A549 (cell line): ENCODE data around the gene ARHGEF6.

Experiments
- CTCF ChIP-seq: fragments of >200 bp; sonication (Bioruptor Twin); formaldehyde crosslinking; IDR thresholded peaks from 3 replicates; pipeline ENCODE4 v1.5.1; 2016
- EHMT2 ChIP-seq: fragments of 200-600 bp; sonication (generic); IDR thresholded peaks from 2 replicates; pipeline ENCODE4 v1.6.1; 2016; ENCODE audit warnings: antibody characterized with exemption, low read depth, mild to moderate bottlenecking, moderate library complexity
- ESRRA ChIP-seq: fragments of 150-350 bp; IDR thresholded peaks from 2 replicates; pipeline ENCODE4 v1.6.1; 2014; ENCODE audit warnings: mild to moderate bottlenecking, low read length, borderline replicate concordance
- HDAC2 ChIP-seq: fragments of 200-600 bp; sonication (generic); IDR thresholded peaks from 2 replicates; pipeline ENCODE4 v1.6.1; 2016
- HOXA7 ChIP-seq: fragments of 250-450 bp; sonication (Bioruptor Pico); IDR thresholded peaks from 2 replicates; pipeline ENCODE4 v1.5.0; 2020; ENCODE audit warnings: mild to moderate bottlenecking, moderate library complexity
- KDM1A ChIP-seq: fragments of 200-600 bp; sonication (generic); IDR thresholded peaks from 2 replicates; pipeline ENCODE4 v1.6.1; 2016; ENCODE audit warnings: low read depth, mild to moderate bottlenecking
- MAFK ChIP-seq: fragments of 450-650 bp; IDR thresholded peaks from 2 replicates; pipeline ENCODE4 v1.6.1; 2014; ENCODE audit not compliant: partially characterized antibody
- MAX ChIP-seq: IDR thresholded peaks from 2 replicates; pipeline ENCODE4 v1.6.1; 2012
- MAZ ChIP-seq: fragments of 150-350 bp; IDR thresholded peaks from 2 replicates; pipeline ENCODE4 v1.6.1; 2014; ENCODE audit warnings: antibody characterized with exemption, low read depth, low read length, borderline replicate concordance
- POLR2A ChIP-seq: IDR thresholded peaks from 2 replicates; pipeline ENCODE4 v1.6.1; 2012; ENCODE audit warnings: mild to moderate bottlenecking, low read length
- RAD21 ChIP-seq, 2 experiments: fragments of >200 bp in 1 of 2; sonication (Bioruptor Twin) in 1 of 2; formaldehyde crosslinking in 1 of 2; IDR thresholded peaks in 1 of 2; conservative IDR thresholded peaks in 1 of 2; 2 replicates in 1 of 2; 3 replicates in 1 of 2; pipeline ENCODE4 v1.6.1; 2012 to 2018; ENCODE audit warnings: inconsistent platforms in 1 of 2
- RCOR1 ChIP-seq: fragments of 150-350 bp; IDR thresholded peaks from 2 replicates; pipeline ENCODE4 v1.6.1; 2014; ENCODE audit warnings: antibody characterized with exemption, low read length, low read depth
- SREBF2 ChIP-seq: fragments of 450-650 bp; IDR thresholded peaks from 2 replicates; pipeline ENCODE4 v1.6.1; 2014; ENCODE audit warnings: mild to moderate bottlenecking, moderate library complexity
- TFCP2L1 ChIP-seq: fragments of 250-450 bp; sonication (Bioruptor Pico); IDR thresholded peaks from 2 replicates; pipeline ENCODE4 v1.5.0; 2021; ENCODE audit warnings: mild to moderate bottlenecking

GRCh38 chrX:136697156-136697555, 83.6 kb downstream of the ARHGEF6 start:
- no peak for TF ChIP-seq MAFK
- TF ChIP-seq POLR2A, result no peak
- no peak for TF ChIP-seq CTCF
- TF ChIP-seq SREBF2, result no peak
- no peak for TF ChIP-seq MAZ
- no peak for TF ChIP-seq RCOR1
- TF ChIP-seq EHMT2, result no peak
- no peak for TF ChIP-seq TFCP2L1 (CRISPR knock-in tag)
- TF ChIP-seq HDAC2, result no peak
- no peak for TF ChIP-seq KDM1A
- no peak for TF ChIP-seq ESRRA
- TF ChIP-seq RAD21 (conservative IDR thresholded peaks at IDR 0.05 in 1 of 2, IDR thresholded peaks at IDR 0.05 in 1 of 2), result no peak
- no peak for TF ChIP-seq MAX
- no peak for TF ChIP-seq HOXA7 (CRISPR knock-in tag)
